Upper lobe of left lung (tissue), 6 donors: ENCODE results near the gene FRMD3. TPM values are rescaled to one million over a fixed set of nuclear protein-coding genes. Genes with fewer than 3 reads are reported as not detected.

Source experiments
- ATAC-seq, 2 donors: fragments of 200-7000 bp; cut with Tn5 transposase; one replicate each; pipeline ENCODE4 v1.9.1; 2022; ENCODE audit warnings: mild to moderate bottlenecking in 2 of 2, moderate library complexity in 2 of 2; ENCODE audit not compliant: low FRiP score in 2 of 2
- DNase-seq, 2 donors: peaks; one replicate each; pipeline ENCODE4 v3.0.0-alpha.2; 2019 to 2020
- H3K27ac ChIP-seq, 4 donors: fragments of 200-600 bp; sonication (generic); one replicate each; pipeline ENCODE4 v1.5.1; 2016 to 2019
- H3K27me3 ChIP-seq, 4 donors: fragments of 200-600 bp; sonication (generic); one replicate each; pipeline ENCODE4 v1.5.1; 2017 to 2019
- H3K36me3 ChIP-seq, 4 donors: fragments of 200-600 bp; sonication (generic); one replicate each; pipeline ENCODE4 v1.5.1; 2016 to 2019
- H3K4me1 ChIP-seq, 4 donors: fragments of 200-600 bp; sonication (generic); one replicate each; pipeline ENCODE4 v1.5.1; 2018 to 2019
- H3K4me3 ChIP-seq, 4 donors: fragments of 200-600 bp; sonication (generic); one replicate each; pipeline ENCODE4 v1.5.1; 2017 to 2019; ENCODE audit warnings: mild to moderate bottlenecking in 2 of 4, moderate library complexity in 1 of 4
- H3K9me3 ChIP-seq, 4 donors: fragments of 200-600 bp; sonication (generic); one replicate each; pipeline ENCODE4 v1.5.1; 2018 to 2019
- CTCF ChIP-seq, 6 experiments: fragments of 450-650 bp in 4 of 6; fragments of 200-600 bp in 2 of 6; sonication (generic) in 2 of 6; IDR thresholded peaks; one replicate each; pipeline ENCODE4 v1.5.1; 2016 to 2019; ENCODE audit warnings: antibody characterized with exemption in 6 of 6
- EP300 ChIP-seq, 4 donors: sonication (generic); formaldehyde crosslinking; IDR thresholded peaks; one replicate each; pipeline ENCODE4 v1.5.1; 2017; ENCODE audit warnings: antibody characterized with exemption in 4 of 4, control low read depth in 2 of 4
- POLR2A ChIP-seq, 4 donors: fragments of 450-650 bp; IDR thresholded peaks; one replicate each; pipeline ENCODE4 v1.5.1; 2016 to 2017; ENCODE audit warnings: antibody characterized with exemption in 4 of 4, mild to moderate bottlenecking in 2 of 4
- POLR2AphosphoS5 ChIP-seq, 2 donors: sonication (generic); formaldehyde crosslinking; IDR thresholded peaks; one replicate each; pipeline ENCODE4 v1.5.1; 2017; ENCODE audit warnings: antibody characterized with exemption in 2 of 2
- WGBS, 2 donors: methylation state at CpG; one replicate each; pipeline ENCODE4 v1.1.5; 2017 to 2018; 5-methylcytosine and 5-hydroxymethylcytosine counted together
- total RNA-seq, 6 donors: library from RNA; depleted of rRNA in 4 of 6; stranded (reverse); fragments of >200 nt in 4 of 6; gene quantifications; one replicate each; pipeline versions ENCODE4 v1.1.0 to v1.2.1, GENCODE V29; 2016 to 2021
- donor health status: DM: no; HTN: no; CAD: no; lungs with moderate emphysema.
- donor health status: DM: no; HTN: yes; CAD: no; lungs with severe emphysema.

Gene FRMD3
- total RNA-seq, 6 donors from 2014 or later = 5.6 to 33.4 (median 10.4) TPM

GRCh38 chr9:83497441-83497840, 40.8 kb downstream of the FRMD3 start:
- 96% methylated on average over 3 of the region's 3 CpGs for WGBS, 2 donors
- no peak for ATAC-seq
- Histone ChIP-seq H3K27ac (no peak overlapping the region), H3K27me3 (no peaks in the 10 kb centered on the region), H3K9me3 (no peaks in the 10 kb centered on the region), H3K36me3 (no peaks in the 10 kb centered on the region), H3K4me1 (no peaks in the 10 kb centered on the region), H3K4me3 (no peak overlapping the region)
- no peak for DNase-seq
- TF ChIP-seq POLR2A (IDR thresholded peaks at IDR 0.05) (no peak), CTCF (IDR thresholded peaks at IDR 0.05) (no peak), POLR2AphosphoS5 (IDR thresholded peaks at IDR 0.05) (no peak), EP300 (IDR thresholded peaks at IDR 0.05) (no peak)

- TF ChIP-seq POLR2A (IDR thresholded peaks at IDR 0.05) (no peak), POLR2AphosphoS5 (IDR thresholded peaks at IDR 0.05) (no peak), EP300 (IDR thresholded peaks at IDR 0.05) (no peak), CTCF (IDR thresholded peaks at IDR 0.05) (no peak)
- H3K4me3 ChIP-seq = no peak overlapping the region
- no peak overlapping the region for H3K27ac ChIP-seq
- no peaks in the 10 kb centered on the region for H3K9me3 ChIP-seq
- WGBS, 2 donors = 67 to 80% methylated on average over 3 of the region's 3 CpGs
- DNase-seq = no peak
- no peaks in the 10 kb centered on the region for H3K4me1 ChIP-seq
- no peaks in the 10 kb centered on the region for H3K36me3 ChIP-seq
- ATAC-seq = no peak
- no peaks in the 10 kb centered on the region for H3K27me3 ChIP-seq
Measured at GRCh38 chr9:83491995-83492394, 46.2 kb downstream of the FRMD3 start.

GRCh38 chr9:83491413-83491812, 46.8 kb downstream of the FRMD3 start:
- Histone ChIP-seq H3K9me3 (no peaks in the 10 kb centered on the region), H3K4me3 (no peak overlapping the region), H3K27ac (no peak overlapping the region), H3K4me1 (no peaks in the 10 kb centered on the region), H3K36me3 (no peaks in the 10 kb centered on the region), H3K27me3 (no peaks in the 10 kb centered on the region)
- DNase-seq = no peak
- ATAC-seq = no peak
- 48 to 49% methylated on average over 3 of the region's 3 CpGs for WGBS, 2 donors
- TF ChIP-seq POLR2AphosphoS5 (IDR thresholded peaks at IDR 0.05) = no peak
- TF ChIP-seq EP300 (IDR thresholded peaks at IDR 0.05) = no peak
- TF ChIP-seq CTCF (IDR thresholded peaks at IDR 0.05) = no peak
- no peak for TF ChIP-seq POLR2A (IDR thresholded peaks at IDR 0.05)

- DNase-seq (no peak), ATAC-seq (no peak)
- Histone ChIP-seq H3K36me3 (no peaks in the 10 kb centered on the region), H3K27me3 (no peaks in the 10 kb centered on the region), H3K9me3 (no peaks in the 10 kb centered on the region), H3K4me3 (no peak overlapping the region), H3K4me1 (no peaks in the 10 kb centered on the region), H3K27ac (no peak overlapping the region)
- WGBS, 2 donors = 100% methylated on average over 1 of the region's 1 CpG
- no peak for TF ChIP-seq POLR2A (IDR thresholded peaks at IDR 0.05)
- TF ChIP-seq POLR2AphosphoS5 (IDR thresholded peaks at IDR 0.05) = no peak
Measured at GRCh38 chr9:83489961-83490360, 48.2 kb downstream of the FRMD3 start.

- no peak for ATAC-seq
- WGBS, 2 donors = 85 to 86% methylated on average over 6 of the region's 6 CpGs
- Histone ChIP-seq H3K9me3 (peaks cover 0 to 2% (median under 1%) of the 10 kb centered on the region in 4 donors), H3K4me3 (no peak overlapping the region), H3K27ac (no peak overlapping the region), H3K27me3 (no peaks in the 10 kb centered on the region), H3K4me1 (no peaks in the 10 kb centered on the region), H3K36me3 (no peaks in the 10 kb centered on the region)
- DNase-seq = no peak
- TF ChIP-seq POLR2AphosphoS5 (IDR thresholded peaks at IDR 0.05) (no peak), POLR2A (IDR thresholded peaks at IDR 0.05) (no peak), CTCF (IDR thresholded peaks at IDR 0.05) (no peak), EP300 (IDR thresholded peaks at IDR 0.05) (no peak)
Measured at GRCh38 chr9:83484990-83485389, 53.2 kb downstream of the FRMD3 start.
